CMK (cell line): Measurements from ENCODE around the gene CRISP2.
A peak's percentile ranks its signal among the peaks of the same experiment; 100 is the strongest.

Source experiments
- DNase-seq: peaks from one replicate; pipeline ENCODE4 v3.0.0-alpha.2; 2010; ENCODE audit warnings: low read depth

The CRISP2 gene

DNA sequence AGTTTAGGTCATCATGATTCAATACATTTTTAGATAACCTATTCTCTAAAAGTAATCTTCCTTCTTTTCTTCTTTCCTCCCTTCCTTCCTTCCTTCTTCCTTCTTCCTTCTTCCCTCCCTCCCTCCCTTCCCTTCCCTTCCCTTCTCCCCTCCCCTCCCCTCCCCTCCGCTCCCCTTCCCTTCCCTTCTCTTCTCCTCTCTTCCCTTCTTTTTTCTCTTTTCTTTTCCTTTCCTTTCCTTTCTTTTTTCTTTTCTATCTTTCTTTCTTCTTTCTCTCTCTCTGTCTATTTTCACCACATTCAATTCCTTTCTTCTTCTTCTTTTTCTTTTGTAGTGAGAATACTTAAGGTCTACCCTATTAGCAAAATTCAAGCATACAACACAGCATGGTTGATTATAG, 59.4 kb downstream of the CRISP2 start:
- no peak for DNase-seq

DNA sequence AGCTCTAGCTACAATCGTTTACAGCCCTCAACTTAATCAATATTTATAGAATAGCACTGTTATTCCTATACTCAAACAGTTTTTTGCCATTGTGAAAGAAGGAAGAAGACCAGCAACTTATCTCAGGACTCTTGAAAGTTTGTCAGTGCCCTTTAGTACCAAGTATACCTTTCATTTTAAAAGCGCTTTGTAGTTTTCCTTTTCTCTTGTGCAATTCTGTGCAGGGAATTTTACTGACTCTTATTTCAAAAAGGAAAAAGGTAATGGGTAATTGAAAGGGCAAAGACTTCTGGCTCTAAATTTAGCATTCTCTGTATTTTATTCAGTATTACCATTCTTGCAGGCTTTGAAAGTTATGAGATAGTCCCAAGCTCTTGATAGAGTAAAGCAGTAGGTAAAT, 59.9 kb downstream of the CRISP2 start:
- DNase-seq, result no peak

DNA sequence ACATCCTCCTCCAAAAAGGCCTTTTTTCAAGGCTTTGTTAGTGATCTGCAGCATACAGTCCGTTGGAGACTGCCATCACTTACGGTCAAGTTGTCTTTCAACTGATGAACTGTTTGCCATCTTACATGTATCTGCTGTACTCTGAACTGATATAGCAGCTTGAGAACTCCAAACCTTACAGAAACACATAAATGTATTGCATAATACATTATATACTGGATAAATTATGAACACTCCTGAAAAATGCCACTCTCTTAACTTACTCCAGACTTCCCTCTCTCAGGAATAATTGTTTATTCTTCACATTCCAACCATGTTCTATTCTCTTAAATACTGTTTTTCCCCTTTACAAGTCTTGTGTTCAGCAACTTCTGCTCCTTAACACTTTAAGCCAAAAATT, 62.1 kb downstream of the CRISP2 start:
- DNase-seq, result no peak

DNA sequence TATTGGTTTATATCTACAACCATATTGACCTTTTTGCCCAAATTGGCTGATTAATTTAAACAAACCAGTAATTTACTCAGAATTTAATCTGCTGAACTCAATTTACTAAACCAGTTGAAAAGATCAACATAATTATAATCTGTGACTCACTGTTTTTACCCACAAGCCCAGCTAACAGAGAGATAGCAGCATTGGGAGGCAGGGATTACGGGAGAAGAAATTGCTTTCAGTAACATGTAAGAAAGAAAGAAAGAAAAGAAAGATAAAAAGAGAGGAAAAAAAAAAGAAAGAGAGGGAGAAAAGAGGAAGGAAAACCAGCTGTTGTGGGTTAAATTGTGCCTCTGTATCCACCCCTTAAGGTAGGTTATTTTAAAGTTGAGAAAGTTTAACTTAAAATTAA, 63.4 kb downstream of the CRISP2 start:
- DNase-seq, result no peak

DNA sequence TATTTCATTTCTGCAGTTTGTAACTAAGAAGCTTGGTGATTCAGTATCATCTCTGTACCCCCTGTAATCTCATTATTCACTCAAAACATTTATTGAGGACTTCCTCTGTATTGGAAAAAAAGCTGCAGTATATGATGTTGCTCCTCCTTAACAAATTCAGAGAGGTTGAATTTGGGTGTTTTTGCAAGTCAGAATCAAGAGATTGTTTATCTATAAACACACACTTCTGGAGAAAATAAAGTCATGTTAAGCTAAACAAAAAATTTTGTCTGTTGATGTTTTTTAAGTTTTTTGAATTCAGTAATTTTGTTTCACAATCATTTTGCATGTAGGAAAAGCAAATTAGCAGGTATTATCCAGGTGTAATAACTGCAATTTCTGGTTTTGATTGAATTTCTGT, 65.3 kb downstream of the CRISP2 start:
- DNase-seq, result no peak

DNA sequence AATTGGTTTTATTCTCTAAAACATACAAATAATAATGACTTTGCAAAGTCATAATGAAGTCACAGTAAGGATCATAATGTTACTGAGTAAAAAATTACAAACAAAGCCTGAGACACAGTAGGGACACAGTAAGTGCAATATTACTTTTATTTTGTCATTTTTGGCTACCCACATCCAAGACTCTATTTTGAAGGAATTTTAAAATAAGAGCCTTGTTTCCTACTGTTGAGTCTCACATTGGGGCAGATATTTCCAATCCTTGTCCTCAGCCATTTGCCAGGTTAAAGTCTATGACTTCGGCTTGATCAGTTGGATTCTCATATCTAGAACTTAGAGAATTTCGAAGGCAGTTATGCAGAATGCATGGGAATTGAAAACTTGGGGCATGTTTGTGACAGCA, 65.9 kb downstream of the CRISP2 start:
- no peak for DNase-seq

DNA sequence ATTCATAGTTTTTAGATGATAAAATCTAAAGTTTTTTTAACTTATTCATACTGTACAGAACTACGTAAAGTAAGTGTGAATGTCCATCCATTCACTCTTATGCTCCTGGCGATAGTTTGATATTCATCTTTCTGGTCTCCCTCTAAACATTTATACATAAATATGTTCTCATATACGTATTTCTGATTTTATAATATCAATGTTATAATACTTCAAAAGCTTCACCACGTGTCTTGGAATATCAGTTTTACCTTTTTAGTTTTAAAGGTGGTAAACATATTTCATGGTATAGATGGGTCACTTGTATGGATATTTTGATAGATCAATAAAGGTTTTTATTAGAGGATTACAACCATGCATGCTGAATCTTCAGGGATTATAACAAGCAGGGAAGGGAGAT, 66.4 kb downstream of the CRISP2 start:
- DNase-seq, result no peak

DNA sequence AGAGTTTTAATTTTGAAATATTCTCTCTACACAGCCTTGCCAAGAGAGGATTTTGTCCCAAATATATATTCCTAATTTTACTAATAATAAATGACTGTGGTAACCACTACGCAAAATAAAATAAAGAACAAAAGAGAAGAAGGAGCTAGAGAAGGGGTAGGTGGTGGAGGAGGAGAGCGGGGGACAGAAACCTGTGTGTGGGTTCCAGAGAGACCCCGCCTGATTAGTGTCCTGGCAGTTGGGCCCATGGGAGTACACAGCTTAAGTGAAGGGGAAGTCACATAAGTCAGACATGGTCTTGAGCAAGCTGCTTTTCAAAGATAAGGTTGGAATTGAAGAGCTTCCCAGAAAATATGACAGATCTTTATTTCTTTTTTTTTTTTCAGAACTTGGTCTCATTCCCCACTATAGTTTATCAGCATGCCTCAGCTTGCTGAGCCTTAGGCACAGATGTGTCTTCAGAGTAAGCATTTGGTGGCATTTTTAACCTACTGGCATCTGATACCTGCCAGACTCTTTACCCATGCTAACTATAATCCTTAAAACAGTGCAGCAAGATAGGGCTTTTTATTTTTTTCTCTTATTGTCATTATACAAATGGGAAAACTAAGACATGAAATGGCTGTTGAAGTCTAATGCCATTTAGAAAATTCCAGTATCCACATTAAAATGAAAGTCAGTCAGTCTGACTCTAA, 67.1 kb downstream of the CRISP2 start:
- peak; percentile 88 for DNase-seq

DNA sequence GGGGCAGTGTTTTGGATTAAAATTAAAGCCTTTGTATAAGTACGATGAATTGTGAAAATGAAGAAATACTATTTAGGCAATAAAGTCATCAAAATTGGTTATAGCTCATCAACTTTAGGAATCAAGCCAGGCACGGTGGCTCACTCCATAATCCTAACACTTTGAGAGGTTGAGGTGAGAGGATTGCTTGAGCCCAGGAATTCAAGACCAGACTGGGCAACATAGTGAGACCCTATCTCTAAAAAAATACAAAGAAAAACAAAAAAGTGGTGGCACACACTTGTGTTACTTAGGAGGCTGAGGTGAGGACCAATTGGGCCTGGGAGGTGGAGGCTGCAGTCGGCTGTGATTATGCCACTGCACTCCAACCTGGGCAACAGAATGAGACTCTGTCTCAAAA, 68.2 kb downstream of the CRISP2 start:
- no peak for DNase-seq
